ENCODE measurements around the gene ZNF33B.

Gene ZNF33B

GRCh38 chr10:42640610-42641229, 2.4 kb upstream of the ZNF33B start:
- Histone ChIP-seq H3K4me3 (ENCODE audit: low read length) (no peak overlapping the region), H4K20me1 (ENCODE audit: insufficient read depth, low read length) (no peaks in the 10 kb centered on the region), H3K9ac (ENCODE audit: low read length) (no peak overlapping the region), H3K4me1 (ENCODE audit: low read length) (peaks cover 12% of the 10 kb centered on the region), H3K9me3 (ENCODE audit: insufficient read depth, low read length) (no peaks in the 10 kb centered on the region), H3K79me2 (ENCODE audit: low read length) (peaks cover 9% of the 10 kb centered on the region; the same call in 1 of the 2 replicates), H3K27ac (ENCODE audit: low read length) (no peak overlapping the region), H3K4me2 (ENCODE audit: low read length) (no peak overlapping the region), H3K36me3 (replicated peaks; ENCODE audit: low read depth, low read length) (no peaks in the 10 kb centered on the region), H3K27me3 (ENCODE audit: low read depth, low read length) (no peaks in the 10 kb centered on the region), H2AFZ (ENCODE audit: low read depth, low read length) (no peak overlapping the region)
- TF ChIP-seq EZH2phosphoT487 (IDR thresholded peaks at IDR 0.05; ENCODE audit: low read depth) (no peak), CTCF (IDR thresholded peaks at IDR 0.05; ENCODE audit: low read depth, low read length) (no peak)

- Histone ChIP-seq H3K27ac (ENCODE audit: low read length) (peak overlapping the region; percentile 91), H3K4me1 (ENCODE audit: low read length) (peaks cover 12% of the 10 kb centered on the region), H3K36me3 (replicated peaks; ENCODE audit: low read depth, low read length) (no peaks in the 10 kb centered on the region), H2AFZ (ENCODE audit: low read depth, low read length) (peak overlapping the region; percentile 97), H4K20me1 (ENCODE audit: insufficient read depth, low read length) (no peaks in the 10 kb centered on the region), H3K9ac (ENCODE audit: low read length) (peak overlapping the region; percentile 88), H3K4me3 (ENCODE audit: low read length) (peak overlapping the region; percentile 98), H3K79me2 (ENCODE audit: low read length) (peaks cover 9% of the 10 kb centered on the region; the same call in 1 of the 2 replicates), H3K4me2 (ENCODE audit: low read length) (peak overlapping the region; percentile 69), H3K9me3 (ENCODE audit: insufficient read depth, low read length) (no peaks in the 10 kb centered on the region), H3K27me3 (ENCODE audit: low read depth, low read length) (no peaks in the 10 kb centered on the region)
- TF ChIP-seq CTCF (IDR thresholded peaks at IDR 0.05; ENCODE audit: low read depth, low read length) (no peak), EZH2phosphoT487 (IDR thresholded peaks at IDR 0.05; ENCODE audit: low read depth) (no peak)
Measured at GRCh38 chr10:42638821-42639270, 476 bp upstream of the ZNF33B start.

- peak overlapping the region; percentile 98 for H3K4me3 ChIP-seq (ENCODE audit: low read length)
Measured at GRCh38 chr10:42637648-42638054, 719 bp downstream of the ZNF33B start.

More at GRCh38 chr10:42637648-42638054, 719 bp downstream of the ZNF33B start:
- peak overlapping the region; percentile 86 for H3K4me2 ChIP-seq (ENCODE audit: low read length)
- no peaks in the 10 kb centered on the region for H3K27me3 ChIP-seq (ENCODE audit: low read depth, low read length)
- H3K9ac ChIP-seq (ENCODE audit: low read length) = peak overlapping the region; percentile 88; the same call in 1 of the 2 replicates
- H4K20me1 ChIP-seq (ENCODE audit: insufficient read depth, low read length) = no peaks in the 10 kb centered on the region
- H3K36me3 ChIP-seq (replicated peaks; ENCODE audit: low read depth, low read length) = no peaks in the 10 kb centered on the region
- peaks cover 12% of the 10 kb centered on the region for H3K4me1 ChIP-seq (ENCODE audit: low read length)
- no peak for TF ChIP-seq EZH2phosphoT487 (IDR thresholded peaks at IDR 0.05; ENCODE audit: low read depth)
- no peak for TF ChIP-seq CTCF (IDR thresholded peaks at IDR 0.05; ENCODE audit: low read depth, low read length)
- H3K9me3 ChIP-seq (ENCODE audit: insufficient read depth, low read length) = no peaks in the 10 kb centered on the region
- H2AFZ ChIP-seq (ENCODE audit: low read depth, low read length) = peak overlapping the region; percentile 89; the same call in 1 of the 2 replicates
- H3K27ac ChIP-seq (ENCODE audit: low read length) = peak overlapping the region; percentile 91
- H3K79me2 ChIP-seq (ENCODE audit: low read length) = peaks cover 9% of the 10 kb centered on the region; the same call in 1 of the 2 replicates

All from OCI-LY3 (cell line).